WERI-Rb-1 (cell line): ENCODE measurements around the gene NUP93.

Source experiments
- DNase-seq: peaks from one replicate; pipeline ENCODE4 v3.0.0-alpha.2; 2020
- H3K27ac ChIP-seq: fragments of 250-450 bp; sonication (Bioruptor Pico); 2 replicates; pipeline ENCODE4 v1.5.1; 2020; ENCODE audit warnings: mild to moderate bottlenecking, moderate library complexity
- H3K27me3 ChIP-seq: fragments of 250-450 bp; sonication (Bioruptor Pico); 2 replicates; pipeline ENCODE4 v1.5.1; 2021; ENCODE audit warnings: mild to moderate bottlenecking, low read depth, moderate library complexity; ENCODE audit not compliant: insufficient read depth, severe bottlenecking
- H3K36me3 ChIP-seq: fragments of 250-450 bp; sonication (Bioruptor Pico); 2 replicates; pipeline ENCODE4 v1.5.1; 2020; ENCODE audit warnings: mild to moderate bottlenecking, moderate library complexity
- H3K4me3 ChIP-seq: 2 replicates; pipeline ENCODE4 v1.5.1; 2011; ENCODE audit warnings: low read depth, mild to moderate bottlenecking, control low read depth, low read length
- H3K9me3 ChIP-seq: fragments of 250-450 bp; sonication (Bioruptor Pico); 2 replicates; pipeline ENCODE4 v1.5.1; 2021; ENCODE audit warnings: mild to moderate bottlenecking, moderate library complexity; ENCODE audit not compliant: severe bottlenecking
- TF ChIP-seq, protein P1 (sequence below): IDR thresholded peaks from 2 replicates; pipeline ENCODE4 v1.5.1; 2011; ENCODE audit warnings: low read depth, mild to moderate bottlenecking, control low read depth, inconsistent platforms, low read length

NUP93 gene

DNA sequence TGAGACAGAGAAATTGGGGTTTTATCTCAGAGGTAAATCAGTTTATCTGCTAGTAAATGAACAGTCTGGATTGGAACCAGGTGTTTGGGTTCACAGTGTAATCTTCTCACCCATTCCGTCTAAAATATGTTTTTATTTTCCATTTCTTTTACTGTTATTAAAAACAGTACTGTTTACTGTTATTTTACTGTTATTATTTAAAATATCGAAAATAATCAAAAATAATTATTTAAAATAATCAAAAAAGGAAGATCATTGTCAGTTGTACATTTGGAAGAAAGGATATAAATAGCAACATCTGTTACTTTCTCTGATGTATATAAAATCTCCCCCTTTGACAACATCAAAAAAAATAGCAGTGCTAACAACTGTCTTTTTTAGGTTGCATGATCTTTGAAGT is 11.5 kb downstream of the NUP93 start:
- H3K9me3 ChIP-seq, result no peaks in the 10 kb centered on the region
- DNase-seq, result no peak
- no peaks in the 10 kb centered on the region; the same call in 1 of the 2 replicates for H3K36me3 ChIP-seq
- no peak overlapping the region for H3K27ac ChIP-seq
- H3K4me3 ChIP-seq, result no peak overlapping the region
- TF ChIP-seq, protein P1, sequence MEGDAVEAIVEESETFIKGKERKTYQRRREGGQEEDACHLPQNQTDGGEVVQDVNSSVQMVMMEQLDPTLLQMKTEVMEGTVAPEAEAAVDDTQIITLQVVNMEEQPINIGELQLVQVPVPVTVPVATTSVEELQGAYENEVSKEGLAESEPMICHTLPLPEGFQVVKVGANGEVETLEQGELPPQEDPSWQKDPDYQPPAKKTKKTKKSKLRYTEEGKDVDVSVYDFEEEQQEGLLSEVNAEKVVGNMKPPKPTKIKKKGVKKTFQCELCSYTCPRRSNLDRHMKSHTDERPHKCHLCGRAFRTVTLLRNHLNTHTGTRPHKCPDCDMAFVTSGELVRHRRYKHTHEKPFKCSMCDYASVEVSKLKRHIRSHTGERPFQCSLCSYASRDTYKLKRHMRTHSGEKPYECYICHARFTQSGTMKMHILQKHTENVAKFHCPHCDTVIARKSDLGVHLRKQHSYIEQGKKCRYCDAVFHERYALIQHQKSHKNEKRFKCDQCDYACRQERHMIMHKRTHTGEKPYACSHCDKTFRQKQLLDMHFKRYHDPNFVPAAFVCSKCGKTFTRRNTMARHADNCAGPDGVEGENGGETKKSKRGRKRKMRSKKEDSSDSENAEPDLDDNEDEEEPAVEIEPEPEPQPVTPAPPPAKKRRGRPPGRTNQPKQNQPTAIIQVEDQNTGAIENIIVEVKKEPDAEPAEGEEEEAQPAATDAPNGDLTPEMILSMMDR, result no peak
- H3K27me3 ChIP-seq, result no peaks in the 10 kb centered on the region

DNA sequence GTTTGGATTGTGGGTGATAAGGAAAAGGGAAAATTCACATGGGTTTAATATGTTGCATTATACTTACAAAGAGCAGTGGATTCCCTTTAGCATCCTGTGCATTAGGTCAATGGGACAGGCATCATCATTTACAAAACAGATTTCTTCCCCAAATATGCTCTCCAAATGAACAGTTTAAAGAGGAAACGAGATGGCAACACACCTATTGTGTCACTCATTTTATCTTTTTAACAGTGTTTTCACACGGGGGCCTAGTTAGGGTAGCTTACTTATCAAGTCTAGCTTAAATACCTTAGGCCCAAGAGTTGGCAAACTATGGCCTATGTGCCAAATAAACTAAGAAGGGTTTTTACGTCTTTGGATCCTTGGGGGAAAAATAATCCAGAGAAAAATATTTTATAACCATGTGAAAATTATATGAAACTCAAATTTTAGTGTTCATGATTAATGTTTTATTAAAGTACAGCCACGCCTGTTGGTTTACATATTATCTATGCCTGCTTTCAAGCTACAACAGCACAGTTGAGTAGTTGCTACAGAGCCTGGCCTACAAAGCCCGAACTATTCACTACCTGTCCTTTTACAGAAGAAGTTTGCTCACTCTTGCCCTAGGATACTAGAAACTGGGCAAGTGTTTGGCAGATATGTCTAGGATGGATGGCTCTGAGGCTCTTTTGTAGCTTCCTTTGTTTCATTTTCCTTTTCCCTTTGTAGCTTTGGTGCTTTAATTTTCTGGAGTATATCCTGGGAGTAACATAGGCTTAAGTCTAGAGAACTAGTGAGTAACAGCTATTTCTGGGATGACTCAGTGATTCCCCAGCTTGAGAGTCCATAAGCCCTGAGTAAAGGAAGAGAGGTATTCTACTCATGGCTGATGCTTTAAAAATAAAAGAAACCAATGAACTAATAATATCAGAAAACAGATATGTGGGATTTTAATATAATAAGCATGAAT is 12.4 kb downstream of the NUP93 start:
- Histone ChIP-seq H3K27me3 (no peaks in the 10 kb centered on the region), H3K27ac (no peak overlapping the region), H3K4me3 (no peak overlapping the region), H3K36me3 (no peaks in the 10 kb centered on the region; the same call in 1 of the 2 replicates), H3K9me3 (no peaks in the 10 kb centered on the region)
- no peak for DNase-seq
- TF ChIP-seq, protein P1, result no peak

DNA sequence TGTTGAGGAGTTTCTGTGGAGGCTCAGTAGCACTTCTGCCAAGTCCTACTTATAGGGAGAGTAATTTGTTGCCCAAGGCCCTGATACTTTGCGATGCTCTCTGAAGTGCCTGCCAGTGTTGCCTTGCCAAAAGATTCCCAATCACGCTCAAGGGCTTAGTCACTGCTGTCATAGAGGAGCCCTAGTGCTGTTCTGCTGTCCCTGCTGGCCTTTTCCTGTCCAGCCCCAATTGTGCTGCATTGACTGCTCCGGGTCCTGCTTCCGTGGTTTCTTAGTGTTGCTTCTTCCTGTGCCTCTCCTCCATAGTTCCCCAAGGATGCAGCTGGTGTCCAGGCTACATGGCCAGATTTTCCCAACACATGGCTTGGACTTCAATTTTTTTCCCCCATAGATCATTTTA is 13.9 kb downstream of the NUP93 start:
- DNase-seq, result no peak
- no peaks in the 10 kb centered on the region for H3K9me3 ChIP-seq
- no peak overlapping the region for H3K27ac ChIP-seq
- H3K4me3 ChIP-seq, result no peak overlapping the region
- H3K27me3 ChIP-seq, result no peaks in the 10 kb centered on the region
- TF ChIP-seq, protein P1, result no peak
- H3K36me3 ChIP-seq, result peaks cover 4% of the 10 kb centered on the region

DNA sequence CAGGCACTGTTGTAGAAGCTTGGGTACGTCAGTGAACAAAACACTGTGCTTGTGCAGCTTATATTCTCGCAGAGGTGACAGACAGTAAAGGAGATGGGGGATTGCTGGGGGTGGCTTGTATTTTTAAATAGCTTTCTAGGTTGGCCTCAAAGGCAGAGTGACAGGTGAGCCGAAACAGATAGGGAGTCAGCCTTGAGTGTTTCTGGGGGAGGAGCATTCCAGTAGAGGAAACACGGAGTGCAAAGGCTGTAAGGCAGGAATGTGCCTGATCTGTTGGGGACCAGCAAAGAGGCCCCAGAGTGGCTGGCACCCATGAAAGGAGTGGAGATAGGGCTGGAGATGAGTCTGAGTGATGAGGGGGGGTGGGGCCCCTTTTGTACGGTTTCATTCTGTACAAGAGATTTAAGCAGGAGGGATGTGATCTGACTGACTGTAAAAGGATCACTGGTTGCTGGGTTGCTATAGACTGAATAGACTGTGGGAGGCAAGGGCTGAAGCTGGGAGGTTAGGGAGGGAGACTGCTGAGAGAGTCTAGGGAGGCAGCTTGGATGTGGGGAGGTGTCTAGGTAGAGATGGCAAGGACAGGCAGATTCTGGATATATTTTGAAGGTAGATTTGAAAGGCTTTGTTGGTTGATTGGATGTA is 15.2 kb downstream of the NUP93 start:
- TF ChIP-seq, protein P1, result no peak
- Histone ChIP-seq H3K9me3 (no peaks in the 10 kb centered on the region), H3K36me3 (peaks cover 5% of the 10 kb centered on the region), H3K4me3 (no peak overlapping the region), H3K27me3 (no peaks in the 10 kb centered on the region), H3K27ac (no peak overlapping the region)
- DNase-seq, result no peak

DNA sequence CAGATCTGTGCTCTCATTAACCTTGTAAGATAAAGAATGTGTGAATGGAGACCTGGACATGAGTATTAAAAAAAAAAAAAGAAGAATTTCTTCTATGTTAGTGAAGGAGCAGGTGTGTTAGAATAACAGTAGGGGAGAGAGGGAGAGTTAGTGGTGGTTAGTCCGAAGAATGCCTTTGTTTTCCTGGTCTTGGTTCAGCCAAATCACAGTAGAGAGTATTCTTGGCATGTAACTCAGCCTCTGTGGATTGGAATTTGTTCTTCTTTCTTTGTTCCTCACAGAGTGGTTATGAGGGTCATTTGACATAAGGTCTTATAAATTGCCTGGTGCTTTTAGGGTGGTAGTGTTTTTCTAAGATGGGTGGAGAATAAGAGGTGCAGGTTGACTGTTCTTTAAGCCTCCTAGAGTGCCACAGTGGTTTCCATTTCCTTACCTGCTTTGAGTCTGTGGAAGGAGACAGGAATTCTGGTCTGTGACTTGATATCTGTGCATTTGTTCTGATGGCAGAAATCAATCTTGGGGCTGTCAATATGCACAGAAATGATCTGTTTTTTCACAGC is 17.6 kb downstream of the NUP93 start:
- Histone ChIP-seq H3K9me3 (no peaks in the 10 kb centered on the region), H3K4me3 (no peak overlapping the region), H3K36me3 (peaks cover 16% of the 10 kb centered on the region), H3K27ac (no peak overlapping the region), H3K27me3 (no peaks in the 10 kb centered on the region)
- TF ChIP-seq, protein P1, result no peak
- no peak for DNase-seq
